PC-9 (cell line): ENCODE data around the gene ZKSCAN4.

Experiments
- EZH2 ChIP-seq: fragments of 200-600 bp; sonication (generic); IDR thresholded peaks from 2 replicates; pipeline ENCODE4 v1.8.0; 2017; ENCODE audit warnings: antibody characterized with exemption, low read depth
- TF ChIP-seq, protein P1 (sequence below): fragments of 200-600 bp; sonication (generic); conservative IDR thresholded peaks from 2 replicates; pipeline ENCODE4 v1.6.1; 2017; ENCODE audit warnings: mixed run types, antibody characterized with exemption, mild to moderate bottlenecking, moderate library complexity

DNA sequence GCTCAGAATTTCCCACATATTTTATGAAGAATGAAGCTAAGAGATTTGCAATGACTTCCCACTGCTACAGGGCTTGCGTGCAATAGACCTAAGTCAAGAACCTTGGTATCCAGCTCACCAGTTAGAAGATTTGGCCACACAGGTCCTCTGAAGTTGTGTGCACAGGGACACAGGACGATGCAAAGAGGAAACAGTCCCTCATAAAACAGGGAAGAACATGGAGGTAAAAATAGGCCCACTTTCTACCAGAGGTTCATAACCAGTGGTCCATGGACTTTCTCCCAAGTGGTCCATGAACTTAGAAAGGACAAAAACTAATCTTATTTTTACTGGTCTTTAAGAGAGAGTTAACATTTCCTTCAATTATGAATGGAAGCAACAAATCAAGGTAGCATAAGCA, 1.3 kb downstream of the ZKSCAN4 start:
- TF ChIP-seq, protein P1, sequence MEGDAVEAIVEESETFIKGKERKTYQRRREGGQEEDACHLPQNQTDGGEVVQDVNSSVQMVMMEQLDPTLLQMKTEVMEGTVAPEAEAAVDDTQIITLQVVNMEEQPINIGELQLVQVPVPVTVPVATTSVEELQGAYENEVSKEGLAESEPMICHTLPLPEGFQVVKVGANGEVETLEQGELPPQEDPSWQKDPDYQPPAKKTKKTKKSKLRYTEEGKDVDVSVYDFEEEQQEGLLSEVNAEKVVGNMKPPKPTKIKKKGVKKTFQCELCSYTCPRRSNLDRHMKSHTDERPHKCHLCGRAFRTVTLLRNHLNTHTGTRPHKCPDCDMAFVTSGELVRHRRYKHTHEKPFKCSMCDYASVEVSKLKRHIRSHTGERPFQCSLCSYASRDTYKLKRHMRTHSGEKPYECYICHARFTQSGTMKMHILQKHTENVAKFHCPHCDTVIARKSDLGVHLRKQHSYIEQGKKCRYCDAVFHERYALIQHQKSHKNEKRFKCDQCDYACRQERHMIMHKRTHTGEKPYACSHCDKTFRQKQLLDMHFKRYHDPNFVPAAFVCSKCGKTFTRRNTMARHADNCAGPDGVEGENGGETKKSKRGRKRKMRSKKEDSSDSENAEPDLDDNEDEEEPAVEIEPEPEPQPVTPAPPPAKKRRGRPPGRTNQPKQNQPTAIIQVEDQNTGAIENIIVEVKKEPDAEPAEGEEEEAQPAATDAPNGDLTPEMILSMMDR = no peak
- TF ChIP-seq EZH2 = no peak
